HG02938 (cell line): ENCODE measurements around the gene RFESD.
"Not testable (repeated sequence)": the region's sequence is repeated elsewhere in the genome, so short reads cannot be mapped to it uniquely, and the experiment has no call there.

ENCODE experiments used
- ATAC-seq: cut with Tn5 transposase; IDR thresholded peaks from one replicate; pipeline ENCODE4 v1.9.1; 2021; ENCODE audit warnings: mild to moderate bottlenecking, moderate library complexity; ENCODE audit not compliant: unreplicated experiment

Gene RFESD

DNA sequence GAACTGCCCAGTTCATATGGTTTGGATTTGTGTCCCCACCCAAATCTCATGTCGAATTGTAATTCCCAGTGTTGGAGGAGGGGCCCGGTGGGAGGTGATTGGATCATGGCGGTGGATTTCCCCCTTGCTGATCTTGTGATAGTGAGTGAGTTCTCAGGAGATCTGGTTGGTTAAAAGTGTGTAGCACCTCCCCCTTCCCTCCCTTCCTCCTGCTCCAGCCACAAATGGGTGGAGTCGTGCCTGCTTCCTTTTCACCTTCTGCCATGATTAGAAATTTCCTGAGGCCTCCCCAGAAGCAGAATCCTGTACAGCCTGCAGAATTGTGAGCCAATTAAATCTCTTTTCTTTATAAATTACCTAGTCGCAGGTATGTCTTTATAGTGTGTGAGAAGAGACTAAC, 59.6 kb downstream of the RFESD start:
- not testable (repeated sequence) for ATAC-seq

DNA sequence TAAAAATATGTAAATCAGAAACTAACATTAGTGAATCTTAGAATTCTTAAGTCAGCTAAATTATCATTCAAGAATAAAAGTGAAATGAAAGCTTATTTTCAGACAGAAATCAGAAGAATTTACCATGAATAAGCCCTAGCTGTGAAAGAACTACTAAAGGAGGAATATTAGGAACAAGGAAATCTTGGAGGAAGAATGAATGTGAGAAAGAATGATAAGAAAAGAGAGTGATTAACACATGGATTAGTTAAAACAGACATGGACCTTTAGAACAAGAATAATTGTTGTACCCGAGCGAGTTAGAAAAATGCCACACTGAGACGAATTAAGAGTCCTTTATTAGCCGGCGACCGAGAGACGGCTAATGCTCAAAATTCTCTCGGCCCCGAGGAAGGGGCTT, 60.5 kb downstream of the RFESD start:
- no peak for ATAC-seq
